HG03135 (cell line): Measurements from ENCODE around the gene CNMD.
"Not testable (repeated sequence)": the region's sequence is repeated elsewhere in the genome, so short reads cannot be mapped to it uniquely, and the experiment has no call there.

Experiments
- ATAC-seq: cut with Tn5 transposase; IDR thresholded peaks from one replicate; pipeline ENCODE4 v1.9.1; 2021; ENCODE audit warnings: mild to moderate bottlenecking, moderate library complexity; ENCODE audit not compliant: unreplicated experiment

Gene CNMD

GRCh38 chr13:52696566-52696965 lies 43.1 kb downstream of the CNMD start:
- no peak for ATAC-seq

GRCh38 chr13:52695856-52696255 lies 43.8 kb downstream of the CNMD start:
- ATAC-seq: no peak

GRCh38 chr13:52686376-52686775 lies 53.2 kb downstream of the CNMD start:
- no peak for ATAC-seq

- ATAC-seq: not testable (repeated sequence)
Observed at GRCh38 chr13:52685806-52686205, 53.8 kb downstream of the CNMD start.

- ATAC-seq: no peak
Observed at GRCh38 chr13:52677823-52678222, 61.8 kb downstream of the CNMD start.

- no peak for ATAC-seq
Observed at GRCh38 chr13:52673465-52673864, 66.2 kb downstream of the CNMD start.

GRCh38 chr13:52670726-52671125 lies 68.9 kb downstream of the CNMD start:
- ATAC-seq: no peak

- no peak for ATAC-seq
Observed at GRCh38 chr13:52669677-52670076, 69.9 kb downstream of the CNMD start.

GRCh38 chr13:52665325-52665724 lies 74.3 kb downstream of the CNMD start:
- ATAC-seq: no peak

GRCh38 chr13:52664272-52664671 lies 75.3 kb downstream of the CNMD start:
- no peak for ATAC-seq

GRCh38 chr13:52659340-52659739 lies 80.3 kb downstream of the CNMD start:
- ATAC-seq: no peak
